Measurements from ENCODE around the gene HPSE2. TPM values are rescaled to one million over a fixed set of nuclear protein-coding genes. Genes with fewer than 3 reads are reported as not detected.

The HPSE2 gene
- total RNA-seq, 1 donor from 2014 or later: 3.4 TPM

DNA sequence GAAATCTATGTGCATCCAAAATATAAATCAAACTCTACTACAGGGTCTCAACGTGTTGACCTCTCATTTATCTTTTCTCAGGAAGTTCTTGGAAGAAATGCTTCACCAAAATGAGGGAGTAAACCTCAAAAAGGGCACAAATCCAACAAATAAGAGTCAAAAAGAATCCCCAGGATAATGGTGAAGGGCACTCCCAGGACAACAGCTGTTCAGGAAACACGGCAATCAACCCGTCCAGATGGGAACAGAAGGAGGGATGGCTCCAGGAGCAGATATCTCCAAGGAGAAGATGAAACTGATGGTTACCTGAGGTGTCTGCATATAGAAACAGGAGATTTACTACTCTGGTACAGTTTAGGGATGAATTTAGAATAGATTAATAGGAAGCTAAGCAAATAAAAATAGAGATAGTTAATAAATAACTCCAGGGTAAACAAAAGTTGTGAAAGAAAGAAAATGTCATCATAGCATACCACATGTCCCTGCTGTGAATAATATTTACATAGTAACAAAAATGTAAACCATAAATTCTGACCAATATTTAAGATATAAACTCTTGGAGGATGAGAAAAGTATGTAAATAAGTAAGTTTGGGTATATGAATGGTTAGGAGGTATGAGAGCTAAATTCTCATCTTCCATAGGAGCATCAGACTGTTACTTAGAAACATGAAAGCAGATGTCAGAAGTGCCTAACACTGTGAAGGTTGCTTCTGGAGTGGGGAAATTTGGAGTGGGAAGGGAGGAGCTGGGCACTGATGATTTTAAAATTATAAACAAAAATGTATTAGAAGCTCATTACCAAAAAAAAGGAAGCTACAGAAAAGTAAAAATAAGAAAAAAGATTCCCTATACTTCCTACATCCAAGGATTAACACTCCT lies 551.4 kb downstream of the HPSE2 start:
- no peak for DNase-seq
- no peak overlapping the region for H3K27ac ChIP-seq
- H3K9me3 ChIP-seq: peaks cover 6% of the 10 kb centered on the region
- H3K4me1 ChIP-seq: no peaks in the 10 kb centered on the region
- TF ChIP-seq, protein P1, sequence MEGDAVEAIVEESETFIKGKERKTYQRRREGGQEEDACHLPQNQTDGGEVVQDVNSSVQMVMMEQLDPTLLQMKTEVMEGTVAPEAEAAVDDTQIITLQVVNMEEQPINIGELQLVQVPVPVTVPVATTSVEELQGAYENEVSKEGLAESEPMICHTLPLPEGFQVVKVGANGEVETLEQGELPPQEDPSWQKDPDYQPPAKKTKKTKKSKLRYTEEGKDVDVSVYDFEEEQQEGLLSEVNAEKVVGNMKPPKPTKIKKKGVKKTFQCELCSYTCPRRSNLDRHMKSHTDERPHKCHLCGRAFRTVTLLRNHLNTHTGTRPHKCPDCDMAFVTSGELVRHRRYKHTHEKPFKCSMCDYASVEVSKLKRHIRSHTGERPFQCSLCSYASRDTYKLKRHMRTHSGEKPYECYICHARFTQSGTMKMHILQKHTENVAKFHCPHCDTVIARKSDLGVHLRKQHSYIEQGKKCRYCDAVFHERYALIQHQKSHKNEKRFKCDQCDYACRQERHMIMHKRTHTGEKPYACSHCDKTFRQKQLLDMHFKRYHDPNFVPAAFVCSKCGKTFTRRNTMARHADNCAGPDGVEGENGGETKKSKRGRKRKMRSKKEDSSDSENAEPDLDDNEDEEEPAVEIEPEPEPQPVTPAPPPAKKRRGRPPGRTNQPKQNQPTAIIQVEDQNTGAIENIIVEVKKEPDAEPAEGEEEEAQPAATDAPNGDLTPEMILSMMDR (IDR thresholded peaks at IDR 0.05): no peak
- H3K4me3 ChIP-seq: no peak overlapping the region
- ATAC-seq: no peak
- H3K27me3 ChIP-seq: no peaks in the 10 kb centered on the region
- no peaks in the 10 kb centered on the region for H3K36me3 ChIP-seq
- intact Hi-C loops (cut with DNase I): no loop called here

DNA sequence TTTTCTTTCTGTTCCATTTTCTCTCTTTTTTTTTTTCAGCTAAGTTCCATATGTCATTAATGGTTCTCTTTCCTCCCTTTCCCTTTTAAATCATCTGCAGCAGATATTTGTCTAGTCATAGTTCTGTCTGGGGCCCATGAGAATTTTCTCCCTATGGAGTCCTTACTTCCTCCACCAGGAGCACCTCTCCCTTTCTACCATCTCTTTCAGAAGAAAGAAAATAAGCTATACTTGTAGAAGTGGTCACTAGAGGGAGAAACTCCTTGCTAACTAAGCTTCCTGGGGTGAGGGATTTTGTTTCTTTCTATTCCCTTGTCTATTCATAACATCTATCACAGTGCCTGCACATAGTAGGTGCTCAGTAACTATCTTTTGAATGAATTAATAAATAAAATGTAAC lies 558.8 kb downstream of the HPSE2 start:
- no peaks in the 10 kb centered on the region for H3K36me3 ChIP-seq
- intact Hi-C loops (cut with DNase I): no loop called here
- no peak overlapping the region for H3K4me3 ChIP-seq
- ATAC-seq (no peak), DNase-seq (no peak)
- TF ChIP-seq, protein P1 (IDR thresholded peaks at IDR 0.05): no peak
- H3K27ac ChIP-seq: no peak overlapping the region
- no peaks in the 10 kb centered on the region for H3K4me1 ChIP-seq
- no peaks in the 10 kb centered on the region for H3K9me3 ChIP-seq
- H3K27me3 ChIP-seq: no peaks in the 10 kb centered on the region

DNA sequence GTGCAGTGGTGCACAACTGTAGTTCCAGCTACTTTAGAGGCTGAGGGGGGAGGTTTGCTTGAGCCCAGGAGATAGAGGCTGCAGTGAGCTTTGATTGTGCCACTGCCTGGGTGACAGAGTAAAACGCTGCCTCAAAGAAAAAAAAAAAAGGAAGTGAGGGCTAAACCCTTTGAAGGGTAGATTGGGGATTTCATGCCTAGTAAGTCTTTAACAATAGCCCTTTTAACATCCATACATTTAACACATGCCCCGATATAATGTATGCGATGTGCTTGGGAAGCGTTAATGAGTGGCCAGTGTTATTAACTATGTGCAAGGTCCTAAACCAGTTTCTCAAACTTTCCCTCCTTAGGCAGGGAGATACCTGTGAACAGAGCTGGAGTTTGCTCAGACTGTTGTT lies 559.8 kb downstream of the HPSE2 start:
- no peaks in the 10 kb centered on the region for H3K9me3 ChIP-seq
- ATAC-seq: no peak
- TF ChIP-seq, protein P1 (IDR thresholded peaks at IDR 0.05): no peak

DNA sequence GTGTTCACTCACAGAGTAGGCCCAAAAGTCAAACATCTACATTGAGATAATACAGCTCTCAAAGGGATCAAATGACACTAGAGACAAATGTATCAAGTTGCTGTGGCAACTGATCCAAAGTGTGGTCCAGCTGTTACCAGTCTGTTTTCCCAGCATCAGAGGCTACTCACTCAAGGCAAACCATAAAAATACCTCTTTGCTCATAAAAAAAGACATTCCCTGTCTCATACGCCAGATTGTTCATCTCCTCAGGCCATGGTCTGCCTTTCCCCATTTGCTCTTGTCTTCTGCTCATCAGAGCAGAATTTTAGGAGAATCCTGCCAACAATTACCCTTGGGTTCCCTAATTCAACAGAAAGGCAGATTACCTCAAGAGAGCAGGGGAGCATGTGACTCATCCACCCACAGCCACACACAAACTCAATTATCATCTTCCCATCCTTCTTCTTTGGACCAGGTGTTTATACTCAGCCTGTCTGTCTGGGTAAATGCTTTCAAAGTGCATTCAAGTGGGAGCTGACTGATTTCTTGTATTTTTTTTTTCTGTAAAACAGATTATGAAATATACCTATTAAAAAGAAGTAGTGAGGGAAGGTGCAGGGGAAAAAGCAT lies 562.4 kb downstream of the HPSE2 start:
- Histone ChIP-seq H3K27ac (no peak overlapping the region), H3K36me3 (no peaks in the 10 kb centered on the region), H3K4me1 (no peaks in the 10 kb centered on the region), H3K4me3 (no peak overlapping the region), H3K27me3 (no peaks in the 10 kb centered on the region), H3K9me3 (no peaks in the 10 kb centered on the region)
- DNase-seq (no peak), ATAC-seq (no peak)
- TF ChIP-seq, protein P1 (IDR thresholded peaks at IDR 0.05): no peak
- intact Hi-C loops (cut with DNase I): no loop called here

More for the DNA sequence above, 559.8 kb downstream of the HPSE2 start:
- Histone ChIP-seq H3K27ac (no peak overlapping the region), H3K4me1 (no peaks in the 10 kb centered on the region), H3K27me3 (no peaks in the 10 kb centered on the region), H3K36me3 (no peaks in the 10 kb centered on the region), H3K4me3 (no peak overlapping the region)
- intact Hi-C loops (cut with DNase I): no loop called here
- no peak for DNase-seq

DNA sequence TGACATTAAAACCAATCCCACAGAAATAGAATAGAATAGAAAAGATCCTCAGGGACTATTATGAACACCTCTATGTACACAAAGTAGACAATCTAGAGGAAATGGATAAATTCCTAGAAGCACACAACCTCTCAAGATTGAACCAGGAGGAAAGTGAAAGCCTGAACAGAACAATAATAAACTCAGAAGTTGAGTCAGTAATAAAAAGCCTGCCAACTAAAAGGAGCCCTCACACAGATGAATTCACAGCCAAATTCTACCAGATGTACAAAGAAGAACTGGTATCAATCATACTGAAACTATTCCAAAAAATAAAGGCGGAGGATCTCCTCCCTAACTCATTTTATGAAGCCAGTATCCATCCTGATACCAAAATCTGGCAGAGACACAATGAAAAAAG lies 568.6 kb downstream of the HPSE2 start:
- ATAC-seq (no peak), DNase-seq (no peak)
- intact Hi-C loops (cut with DNase I): no loop called here

More for the DNA sequence above, 568.6 kb downstream of the HPSE2 start:
- H3K4me1 ChIP-seq: no peaks in the 10 kb centered on the region
- TF ChIP-seq, protein P1 (IDR thresholded peaks at IDR 0.05): no peak
- H3K4me3 ChIP-seq: no peak overlapping the region
- no peak overlapping the region for H3K27ac ChIP-seq
- H3K27me3 ChIP-seq: peaks cover 7% of the 10 kb centered on the region
- H3K36me3 ChIP-seq: no peaks in the 10 kb centered on the region
- H3K9me3 ChIP-seq: peaks cover 6% of the 10 kb centered on the region
